Epithelial cell of prostate (primary cell): Measurements from ENCODE around the gene BICRAL.
A peak's percentile ranks its signal among the peaks of the same experiment; 100 is the strongest.
"Not testable (repeated sequence)": the region's sequence is repeated elsewhere in the genome, so short reads cannot be mapped to it uniquely, and the experiment has no call there.

Source experiments
- DNase-seq: peaks from one replicate; pipeline ENCODE4 v3.0.0-alpha.2; 2011; ENCODE audit warnings: low read depth, low spot score
- H3K27ac ChIP-seq: fragments of 450-650 bp; 2 replicates; pipeline ENCODE4 v1.5.1; 2017; ENCODE audit warnings: mild to moderate bottlenecking

Gene BICRAL

GRCh38 chr6:42821341-42821668, 39.5 kb downstream of the BICRAL start:
- H3K27ac ChIP-seq = no peak overlapping the region

GRCh38 chr6:42821846-42822245, 40.0 kb downstream of the BICRAL start:
- DNase-seq = no peak
- no peak overlapping the region for H3K27ac ChIP-seq

More at GRCh38 chr6:42821341-42821668, 39.5 kb downstream of the BICRAL start:
- no peak for DNase-seq

GRCh38 chr6:42829561-42830092, 47.8 kb downstream of the BICRAL start:
- no peak for DNase-seq
- H3K27ac ChIP-seq = no peak overlapping the region

DNA sequence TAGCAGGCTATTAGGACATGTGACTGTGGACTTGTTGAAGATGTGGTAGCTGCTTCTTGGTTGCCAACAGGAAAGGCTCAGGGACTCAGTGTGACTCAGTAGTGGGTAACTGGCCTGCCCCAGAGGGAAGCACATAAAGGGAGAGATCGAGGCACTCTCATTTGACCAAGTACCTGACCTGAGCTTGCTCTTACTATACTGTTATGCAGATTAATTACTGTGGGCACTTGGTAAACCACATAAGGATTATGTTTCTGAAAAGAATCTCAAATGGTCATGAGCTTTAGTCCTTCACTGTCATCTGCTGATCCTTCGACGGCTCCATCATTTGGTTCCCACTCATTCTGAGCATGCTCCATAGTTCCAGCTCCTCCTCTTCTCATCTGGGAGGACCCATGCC, 49.4 kb downstream of the BICRAL start:
- no peak overlapping the region for H3K27ac ChIP-seq
- DNase-seq = no peak

- no peak overlapping the region for H3K27ac ChIP-seq
- DNase-seq = no peak
Observed at GRCh38 chr6:42834056-42834455, 52.2 kb downstream of the BICRAL start.

DNA sequence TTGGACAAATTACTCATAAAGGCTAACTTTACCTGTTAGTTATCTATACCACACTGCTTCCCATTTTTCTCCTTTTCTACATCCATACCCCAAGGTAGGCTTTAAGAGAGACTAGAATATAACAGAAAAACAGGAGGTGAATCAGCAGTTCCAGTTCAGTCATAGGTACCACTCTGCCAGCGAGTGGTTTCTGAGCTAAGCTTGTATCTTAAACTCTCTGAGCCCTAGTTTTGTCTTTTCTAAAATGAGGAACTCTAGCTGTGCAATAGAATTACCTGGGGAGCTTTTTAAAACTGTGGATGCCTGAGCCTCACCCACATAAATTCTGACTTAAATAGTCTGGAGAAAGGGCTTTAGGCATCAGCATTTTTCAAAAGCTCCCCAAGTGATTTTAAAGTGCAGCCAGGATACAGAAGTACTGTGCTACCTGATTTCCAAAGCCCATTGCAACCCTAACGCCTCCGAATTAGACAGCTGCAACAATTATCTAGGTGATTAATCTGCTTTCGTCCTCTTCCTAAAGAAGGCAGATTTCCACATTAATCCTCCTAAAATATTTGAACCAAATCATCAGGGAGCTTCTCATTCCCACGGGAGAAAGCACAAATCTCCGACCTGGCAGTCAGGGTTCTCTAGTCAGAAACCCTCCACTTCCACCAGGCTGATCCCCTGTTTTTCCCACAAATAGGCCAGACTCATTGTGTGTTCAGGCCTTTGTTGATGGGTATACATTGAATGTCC, 60.2 kb downstream of the BICRAL start:
- no peak overlapping the region for H3K27ac ChIP-seq

GRCh38 chr6:42845327-42845694, 63.5 kb downstream of the BICRAL start:
- DNase-seq = no peak
- no peak overlapping the region for H3K27ac ChIP-seq

More for the DNA sequence above, 60.2 kb downstream of the BICRAL start:
- DNase-seq = no peak

DNA sequence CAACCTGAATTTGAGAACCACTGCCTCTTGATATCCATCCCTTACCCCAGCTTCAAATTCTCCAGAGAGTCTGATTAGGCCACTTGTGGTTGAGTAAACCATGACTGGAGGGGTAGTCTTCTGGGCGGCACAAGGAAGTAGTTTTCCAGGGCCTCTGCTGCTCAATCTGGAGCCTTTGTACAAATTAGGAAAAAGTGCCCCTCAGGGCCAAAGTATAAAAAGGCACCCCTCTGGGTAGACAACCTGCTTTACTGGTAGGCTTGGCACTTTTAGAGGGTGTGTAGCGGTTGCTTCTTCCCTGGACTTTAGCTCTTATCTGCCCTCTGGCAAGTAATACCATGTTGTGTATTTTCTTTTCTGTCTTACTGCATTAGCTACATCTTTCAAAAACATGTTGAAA, 64.7 kb downstream of the BICRAL start:
- DNase-seq = no peak
- no peak overlapping the region for H3K27ac ChIP-seq

DNA sequence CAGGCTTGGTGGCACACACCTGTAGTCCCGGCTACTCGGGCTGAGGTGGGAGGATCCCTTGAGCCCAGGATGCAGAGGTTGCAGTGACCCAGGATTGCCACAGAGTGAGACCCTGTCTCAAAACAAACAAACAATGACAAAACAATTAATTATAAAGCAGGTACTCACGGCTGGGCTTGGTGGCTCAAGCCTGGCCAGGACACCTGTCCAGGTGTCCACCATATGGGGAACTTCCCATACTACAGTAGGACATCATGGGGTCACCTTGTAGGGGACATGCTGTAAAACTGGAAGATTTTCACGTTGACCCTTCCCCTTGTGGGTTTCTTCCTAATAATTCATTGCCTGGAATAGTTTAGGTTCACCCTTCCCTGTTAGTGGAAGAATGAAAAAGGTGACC, 66.8 kb downstream of the BICRAL start:
- DNase-seq = no peak

GRCh38 chr6:42851599-42851998, 69.7 kb downstream of the BICRAL start:
- H3K27ac ChIP-seq = no peak overlapping the region
- DNase-seq = no peak

More for the DNA sequence above, 66.8 kb downstream of the BICRAL start:
- no peak overlapping the region for H3K27ac ChIP-seq

- H3K27ac ChIP-seq = no peak overlapping the region
- no peak for DNase-seq
Observed at GRCh38 chr6:42860036-42860435, 78.2 kb downstream of the BICRAL start.

DNA sequence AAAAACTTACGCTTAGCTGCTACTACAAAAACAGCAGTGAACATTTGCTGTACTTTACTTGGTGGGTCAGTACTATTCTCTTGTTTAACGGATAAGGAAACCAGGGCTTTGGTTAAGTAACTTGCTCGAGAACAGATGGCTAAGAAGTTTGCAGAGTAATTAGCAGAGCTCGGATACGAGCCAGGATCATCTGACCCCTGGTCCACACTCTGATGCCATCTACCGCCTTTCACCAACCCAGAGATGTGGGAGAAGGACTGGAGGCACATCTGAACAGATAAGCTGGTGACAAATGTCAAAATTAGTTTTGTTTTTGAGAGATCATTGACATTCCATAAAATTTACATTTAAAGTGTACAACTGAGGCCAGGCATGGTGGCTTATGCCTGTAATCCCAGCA, 78.6 kb downstream of the BICRAL start:
- DNase-seq = no peak
- H3K27ac ChIP-seq = no peak overlapping the region

- no peak for DNase-seq
Observed at GRCh38 chr6:42864602-42865001, 82.8 kb downstream of the BICRAL start.

GRCh38 chr6:42870145-42870936, 88.5 kb downstream of the BICRAL start:
- no peak for DNase-seq
- H3K27ac ChIP-seq = no peak overlapping the region

More at GRCh38 chr6:42864602-42865001, 82.8 kb downstream of the BICRAL start:
- H3K27ac ChIP-seq = no peak overlapping the region

DNA sequence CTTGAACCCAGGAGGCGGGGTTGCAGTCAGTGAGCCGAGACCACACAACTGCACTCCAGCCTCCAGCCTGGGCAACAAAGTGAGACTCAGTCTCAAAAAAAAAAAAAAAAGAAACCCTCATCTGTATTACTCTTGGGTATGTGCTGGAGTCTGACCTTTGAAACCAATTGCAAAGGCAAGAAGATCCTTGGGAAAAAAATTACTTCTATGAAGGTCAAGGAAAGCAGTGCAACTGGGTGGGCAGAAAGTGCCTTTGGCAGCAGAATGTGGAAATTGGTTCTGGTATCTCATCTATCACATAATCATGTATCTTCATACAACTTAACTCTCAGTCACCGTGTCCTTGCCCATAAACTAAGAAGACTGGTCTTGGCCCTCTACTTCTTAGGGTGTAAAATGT, 89.9 kb downstream of the BICRAL start:
- H3K27ac ChIP-seq = no peak overlapping the region
- no peak for DNase-seq

DNA sequence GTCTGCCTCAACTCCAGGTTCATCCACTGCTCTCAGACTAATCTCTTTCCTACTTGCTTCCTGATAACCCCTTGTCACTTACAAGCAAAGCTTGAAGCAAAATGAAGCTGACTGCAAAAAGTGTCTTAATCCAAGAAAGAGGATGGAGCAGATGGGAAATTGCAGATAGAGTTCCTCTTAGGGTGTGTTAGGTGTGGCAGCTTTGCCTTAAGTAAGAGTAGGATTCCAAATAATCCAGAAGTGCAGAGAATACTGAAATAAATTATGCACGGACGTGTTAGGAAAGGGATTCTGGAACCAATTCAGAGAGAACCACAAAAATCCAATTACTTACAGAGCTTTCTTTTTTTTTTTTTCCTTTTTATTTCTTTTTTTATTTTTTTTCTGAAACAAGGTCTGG, 91.5 kb downstream of the BICRAL start:
- no peak overlapping the region for H3K27ac ChIP-seq
- DNase-seq = no peak

- peak overlapping the region; percentile 23 for H3K27ac ChIP-seq
- DNase-seq = no peak
Observed at GRCh38 chr6:42877695-42878094, 95.8 kb downstream of the BICRAL start.

DNA sequence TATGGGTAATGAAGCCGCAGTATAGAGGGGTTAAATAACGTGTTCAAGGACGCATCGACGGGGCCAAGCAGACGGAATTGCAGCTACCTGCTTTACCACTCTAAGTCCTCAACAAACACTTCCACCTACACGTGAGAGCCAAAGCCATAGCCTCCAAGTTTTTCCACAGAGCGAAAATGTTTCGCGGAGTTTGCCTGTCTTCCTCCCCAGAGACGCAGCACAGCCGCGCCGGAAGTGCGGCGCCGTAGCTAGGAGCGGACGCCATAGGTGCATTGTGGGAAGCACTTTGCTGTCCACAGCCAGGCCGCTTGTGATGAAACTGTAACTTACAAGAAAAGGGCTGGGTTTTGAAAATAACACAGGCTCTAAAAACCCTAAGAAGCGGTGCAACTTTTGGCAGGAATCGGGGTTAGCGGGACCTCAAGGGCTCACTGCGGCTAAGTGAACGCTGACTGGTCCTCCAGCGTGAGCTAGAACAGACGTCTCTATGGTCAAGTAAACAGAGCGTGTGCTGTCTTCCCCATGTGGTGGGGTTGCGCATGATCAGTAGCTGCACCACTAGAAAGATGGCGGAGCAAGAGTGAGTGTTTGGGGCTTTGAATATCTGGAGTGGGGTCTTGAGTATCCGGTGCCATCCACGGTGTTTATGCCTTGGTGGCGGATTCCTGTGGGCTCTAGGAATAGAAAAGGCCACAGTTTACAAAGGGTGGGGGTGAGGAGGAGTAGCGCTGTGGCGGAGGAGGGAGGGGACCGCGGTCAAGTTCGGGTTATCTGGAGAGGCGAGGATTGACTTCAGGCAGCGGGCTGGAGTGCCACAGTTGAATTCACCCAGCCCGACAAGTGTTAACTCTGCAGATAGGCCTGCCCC, 97.8 kb downstream of the BICRAL start, which contains the start of gene RPL7L1:
RPL7L1 (plus strand) TSS at position 245 of the 868 bp plus-strand sequence; CDS start at position 540, 295 bp downstream.
- H3K27ac ChIP-seq = peak within 1 kb of the TSS; percentile 86
- peak; percentile 37 for DNase-seq

- not testable (repeated sequence) for DNase-seq
- H3K27ac ChIP-seq = peak overlapping the region; percentile 86
Observed at GRCh38 chr6:42880240-42880817, 98.5 kb downstream of the BICRAL start.

DNA sequence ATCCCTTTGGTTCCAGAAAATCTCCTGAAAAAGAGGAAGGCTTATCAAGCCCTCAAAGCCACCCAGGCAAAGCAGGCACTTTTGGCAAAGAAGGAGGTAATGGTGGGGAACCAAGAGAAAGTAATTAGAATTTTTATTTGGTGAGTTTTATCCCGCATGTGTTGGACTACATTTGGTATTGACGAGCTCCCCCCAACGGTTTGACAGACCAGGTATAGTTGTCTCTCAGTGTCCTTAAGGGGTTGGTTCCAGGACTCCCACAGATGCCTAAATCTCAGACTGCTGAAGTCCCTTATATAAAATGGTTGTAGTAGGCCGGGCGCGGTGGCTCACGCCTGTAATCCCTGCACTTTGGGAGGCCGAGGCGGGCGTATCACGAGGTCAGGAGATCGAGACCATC, 99.0 kb downstream of the BICRAL start:
- not testable (repeated sequence) for DNase-seq
- peak overlapping the region; percentile 86 for H3K27ac ChIP-seq
